ENCODE data around the gene THEM5.

THEM5 gene

DNA sequence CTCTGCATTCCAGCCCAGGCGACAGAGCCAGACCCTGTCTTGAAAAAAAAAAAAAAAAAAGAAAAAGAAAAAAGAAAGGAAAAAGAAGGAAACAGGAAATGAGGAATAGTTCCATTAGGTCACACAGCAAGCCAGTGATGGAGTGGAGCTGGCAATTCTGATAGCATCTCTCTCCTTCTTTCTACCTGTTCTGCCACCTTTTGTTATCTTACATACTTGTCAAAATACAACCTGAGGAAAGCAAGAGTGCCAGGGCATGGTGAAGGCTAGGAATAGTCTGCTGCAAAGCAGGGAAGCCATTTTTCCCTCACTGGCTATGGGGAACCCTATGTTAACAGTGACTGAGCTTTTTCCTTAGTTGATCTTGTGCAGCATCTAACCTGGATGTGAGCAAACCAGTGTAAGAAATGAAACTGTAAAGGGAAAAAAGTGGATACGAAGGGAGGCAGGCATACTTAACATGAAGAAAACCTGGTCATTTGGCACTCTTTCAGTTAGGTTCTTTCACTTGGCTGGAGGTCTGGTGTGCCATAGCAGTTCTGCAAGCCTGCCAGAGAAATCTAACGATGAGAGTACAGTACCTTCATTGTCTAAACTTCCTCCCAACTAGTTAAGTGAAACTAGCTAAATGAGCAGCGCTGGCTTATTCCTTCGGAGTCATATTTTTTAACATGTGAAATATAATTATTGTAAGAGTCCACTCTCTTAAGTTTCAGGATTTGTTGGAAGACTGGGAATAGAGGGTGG lies 17.9 kb upstream of the THEM5 start:
- no peak for TF ChIP-seq GATA3 (IDR thresholded peaks at IDR 0.05; ENCODE audit: low read depth, low read length)
- TF ChIP-seq GATA2 (IDR thresholded peaks at IDR 0.05; ENCODE audit: low read depth, low read length) = no peak

DNA sequence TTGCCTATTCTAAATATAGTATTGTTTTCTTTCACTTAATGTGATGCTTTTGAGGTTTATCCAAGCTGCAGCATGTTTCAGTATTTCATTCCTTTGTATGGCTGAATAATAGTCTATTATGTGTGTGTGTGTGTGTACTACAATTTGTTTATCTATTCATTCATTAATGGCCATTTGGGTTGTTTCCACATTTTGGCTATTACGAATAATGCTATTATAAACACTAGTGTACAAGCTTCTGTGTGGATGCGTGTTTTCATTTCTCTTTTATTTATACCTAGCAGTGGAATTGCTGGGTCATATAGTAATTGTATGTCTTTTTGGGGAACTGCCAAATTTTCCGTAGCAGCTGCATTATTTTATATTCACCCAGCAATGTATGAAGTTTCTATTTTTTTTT lies 15.0 kb upstream of the THEM5 start:
- TF ChIP-seq GATA2 (IDR thresholded peaks at IDR 0.05; ENCODE audit: low read depth, low read length) (no peak), GATA3 (IDR thresholded peaks at IDR 0.05; ENCODE audit: low read depth, low read length) (no peak)

DNA sequence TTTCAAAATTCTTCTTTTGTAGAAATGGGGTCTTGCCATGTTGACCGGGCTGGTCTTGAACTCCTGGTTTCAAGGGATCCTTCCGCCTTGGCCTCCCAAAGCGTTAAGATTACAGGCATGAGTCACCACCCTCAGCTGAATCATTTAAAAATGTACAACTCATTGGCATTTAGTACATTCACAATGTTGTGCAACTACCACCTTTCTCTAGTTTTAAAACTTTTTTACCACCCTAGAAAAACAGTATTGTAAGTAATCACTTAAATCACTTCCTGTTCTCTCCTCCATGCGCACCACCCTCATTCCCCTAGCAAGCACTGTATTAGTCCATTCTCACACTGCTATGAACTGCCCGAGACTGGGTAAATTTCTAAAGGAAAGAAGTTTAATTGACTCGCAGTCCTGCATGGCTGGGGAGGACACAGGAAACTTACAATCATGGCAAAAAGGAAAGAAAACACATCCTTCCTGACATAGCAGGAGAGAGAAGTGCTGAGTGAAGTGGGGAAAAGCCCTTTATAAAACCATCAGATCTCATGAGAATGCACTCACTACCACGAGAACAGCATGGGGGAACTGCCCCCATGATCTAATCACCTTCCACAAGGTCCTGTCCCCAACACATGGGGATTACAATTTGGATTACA lies 14.4 kb upstream of the THEM5 start:
- TF ChIP-seq GATA2 (IDR thresholded peaks at IDR 0.05; ENCODE audit: low read depth, low read length) (no peak), GATA3 (IDR thresholded peaks at IDR 0.05; ENCODE audit: low read depth, low read length) (no peak)

DNA sequence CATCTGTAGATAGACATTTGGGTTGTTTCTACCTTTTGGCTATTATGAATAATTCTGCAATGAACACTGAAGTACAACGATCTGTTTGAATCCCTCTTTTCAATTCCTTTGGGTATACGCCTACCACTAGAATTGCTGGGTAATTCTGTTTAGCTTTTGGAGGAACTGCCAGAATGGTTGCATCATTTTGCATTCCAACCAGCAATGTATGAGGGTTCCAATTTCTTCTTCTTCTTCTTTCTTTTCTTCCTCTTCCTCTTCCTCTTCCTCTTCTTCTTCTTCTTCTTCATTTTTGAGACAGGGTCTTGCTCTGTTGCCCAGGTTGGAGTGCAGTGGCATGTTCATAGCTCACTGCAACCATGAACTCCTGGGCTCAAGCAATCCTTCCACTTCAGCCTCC lies 13.8 kb upstream of the THEM5 start:
- TF ChIP-seq GATA2 (IDR thresholded peaks at IDR 0.05; ENCODE audit: low read depth, low read length) = no peak
- TF ChIP-seq GATA3 (IDR thresholded peaks at IDR 0.05; ENCODE audit: low read depth, low read length) = no peak

DNA sequence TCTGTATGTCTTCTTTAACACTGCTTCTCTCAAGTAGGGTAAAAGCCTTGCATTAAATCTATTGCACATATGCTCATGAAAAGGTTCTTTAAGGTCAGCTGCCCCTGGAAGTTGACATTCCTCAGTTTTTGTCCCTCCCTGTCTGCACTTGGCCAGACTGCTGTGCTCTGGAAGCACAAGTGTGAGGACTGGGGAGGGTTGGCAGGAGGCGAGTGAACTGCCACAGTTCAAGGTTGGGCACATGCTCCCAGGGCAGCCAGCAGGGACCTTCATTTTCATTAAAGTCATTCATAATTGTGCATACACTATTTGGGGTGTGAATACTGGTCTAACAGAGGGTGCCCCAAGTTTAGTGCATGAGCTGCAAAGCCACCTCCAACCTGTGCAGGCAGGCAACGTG lies 10.9 kb upstream of the THEM5 start:
- TF ChIP-seq GATA2 (IDR thresholded peaks at IDR 0.05; ENCODE audit: low read depth, low read length) (no peak), GATA3 (IDR thresholded peaks at IDR 0.05; ENCODE audit: low read depth, low read length) (no peak)

DNA sequence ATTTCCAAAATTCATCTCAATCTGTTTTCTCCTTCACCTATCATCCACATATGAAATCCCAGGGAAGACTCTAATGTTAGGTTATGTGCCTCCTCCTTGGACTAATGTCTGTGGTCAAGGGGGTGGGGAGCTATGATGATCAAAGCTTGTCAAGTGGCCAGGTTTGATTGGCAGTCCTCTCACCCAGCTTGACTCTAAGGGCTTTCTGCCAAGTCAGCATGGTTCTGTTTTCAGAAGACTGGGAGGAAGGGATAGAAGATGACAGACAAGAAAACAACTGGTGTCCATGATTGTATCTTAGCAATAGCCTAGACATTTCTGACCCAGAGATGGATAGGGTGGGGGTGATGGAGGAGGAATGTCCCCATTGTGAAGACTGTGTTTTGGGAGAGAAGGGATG lies 9.1 kb upstream of the THEM5 start:
- no peak for TF ChIP-seq GATA2 (IDR thresholded peaks at IDR 0.05; ENCODE audit: low read depth, low read length)
- no peak for TF ChIP-seq GATA3 (IDR thresholded peaks at IDR 0.05; ENCODE audit: low read depth, low read length)

DNA sequence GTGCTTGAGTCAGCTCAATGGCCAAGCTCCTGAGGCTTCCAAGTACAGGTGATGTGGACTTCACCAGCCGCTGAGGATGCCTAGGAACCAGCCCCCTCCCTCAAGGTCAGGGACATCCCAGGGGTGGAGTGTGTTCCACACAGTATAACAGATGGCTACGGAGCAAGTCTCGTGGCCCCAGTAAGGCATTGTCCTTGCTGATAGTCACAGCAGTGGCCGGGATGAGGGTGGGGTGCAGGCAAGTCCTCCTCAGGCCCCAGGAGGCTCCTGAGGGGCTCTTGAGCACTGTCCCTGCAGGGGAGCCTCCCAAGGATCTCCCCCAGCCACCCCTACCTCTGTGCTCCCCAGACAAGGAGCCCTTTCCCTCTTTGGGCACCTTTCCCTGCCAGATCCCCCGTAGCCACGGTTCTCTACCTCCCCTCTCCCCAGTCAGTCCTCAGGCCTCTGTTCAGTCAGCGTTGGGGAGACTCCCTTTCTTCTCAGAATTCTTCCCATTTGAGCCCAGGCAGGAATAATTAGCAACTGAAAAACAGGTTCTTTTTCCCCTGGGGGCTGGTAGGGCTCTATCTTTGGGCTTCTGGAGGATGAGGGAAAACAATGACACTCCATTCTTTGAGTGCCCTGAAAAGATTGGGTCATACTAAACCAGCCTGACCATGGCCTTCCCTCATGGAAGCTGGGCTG lies 7.1 kb upstream of the THEM5 start:
- TF ChIP-seq GATA2 (IDR thresholded peaks at IDR 0.05; ENCODE audit: low read depth, low read length) (no peak), GATA3 (IDR thresholded peaks at IDR 0.05; ENCODE audit: low read depth, low read length) (no peak)

DNA sequence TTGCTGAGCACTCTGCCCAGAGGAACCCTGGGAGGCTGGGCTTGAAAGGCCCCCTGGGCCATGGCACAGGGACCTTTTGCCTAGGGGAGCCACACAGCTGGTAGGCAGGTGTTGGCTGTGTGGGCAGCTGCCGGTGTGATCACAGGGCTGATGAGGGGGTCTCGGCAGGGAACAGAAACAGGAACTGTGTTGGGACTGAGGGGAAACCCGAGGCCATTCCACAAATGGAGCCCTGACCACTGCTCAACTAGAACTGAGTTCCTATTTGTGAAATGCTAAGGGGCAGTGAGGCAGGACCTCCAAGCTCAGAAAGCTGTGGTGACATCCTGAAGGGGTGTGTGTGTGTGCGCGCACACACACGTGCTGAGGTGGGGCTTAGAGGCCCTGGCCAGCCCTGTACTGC lies 6.4 kb upstream of the THEM5 start:
- no peak for TF ChIP-seq GATA2 (IDR thresholded peaks at IDR 0.05; ENCODE audit: low read depth, low read length)
- no peak for TF ChIP-seq GATA3 (IDR thresholded peaks at IDR 0.05; ENCODE audit: low read depth, low read length)

DNA sequence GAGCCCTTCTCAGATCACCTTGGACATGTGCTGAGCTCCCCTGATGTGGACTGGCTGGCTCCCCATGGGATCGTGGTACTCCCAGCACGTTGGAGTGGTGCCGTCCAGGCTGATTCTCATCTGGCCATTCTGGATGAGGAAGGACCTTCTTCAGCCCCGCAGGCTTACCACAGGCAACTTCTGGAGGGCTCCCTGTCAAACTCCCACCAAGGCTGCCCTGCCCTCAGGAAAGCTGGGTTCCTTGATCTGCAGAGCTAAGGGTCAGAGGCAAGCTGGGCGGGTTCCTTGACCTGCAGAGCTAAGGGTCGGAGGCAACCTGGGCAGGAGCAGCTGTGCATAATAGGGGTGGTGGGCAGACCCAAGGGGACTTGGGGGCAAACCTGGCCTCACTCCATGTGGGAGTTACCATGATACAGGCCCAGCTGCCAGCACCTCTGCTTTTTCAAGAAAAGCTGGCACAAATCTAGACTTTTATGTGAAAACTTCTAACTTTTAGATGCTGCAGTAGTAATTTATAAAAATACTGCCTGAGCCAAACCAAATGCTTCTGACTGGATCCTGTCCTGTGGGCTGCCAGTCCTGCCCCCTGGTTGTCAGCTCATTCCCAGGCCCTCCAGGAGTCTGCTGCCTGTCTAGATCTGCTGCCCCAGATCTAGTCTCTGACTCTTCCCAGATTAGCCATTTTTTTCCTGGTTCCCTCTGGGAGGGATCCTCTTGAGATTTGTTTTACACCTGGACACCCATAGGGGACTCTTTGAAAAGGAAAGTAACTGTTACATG lies 5.6 kb upstream of the THEM5 start:
- TF ChIP-seq GATA2 (IDR thresholded peaks at IDR 0.05; ENCODE audit: low read depth, low read length) = no peak
- TF ChIP-seq GATA3 (IDR thresholded peaks at IDR 0.05; ENCODE audit: low read depth, low read length) = no peak

DNA sequence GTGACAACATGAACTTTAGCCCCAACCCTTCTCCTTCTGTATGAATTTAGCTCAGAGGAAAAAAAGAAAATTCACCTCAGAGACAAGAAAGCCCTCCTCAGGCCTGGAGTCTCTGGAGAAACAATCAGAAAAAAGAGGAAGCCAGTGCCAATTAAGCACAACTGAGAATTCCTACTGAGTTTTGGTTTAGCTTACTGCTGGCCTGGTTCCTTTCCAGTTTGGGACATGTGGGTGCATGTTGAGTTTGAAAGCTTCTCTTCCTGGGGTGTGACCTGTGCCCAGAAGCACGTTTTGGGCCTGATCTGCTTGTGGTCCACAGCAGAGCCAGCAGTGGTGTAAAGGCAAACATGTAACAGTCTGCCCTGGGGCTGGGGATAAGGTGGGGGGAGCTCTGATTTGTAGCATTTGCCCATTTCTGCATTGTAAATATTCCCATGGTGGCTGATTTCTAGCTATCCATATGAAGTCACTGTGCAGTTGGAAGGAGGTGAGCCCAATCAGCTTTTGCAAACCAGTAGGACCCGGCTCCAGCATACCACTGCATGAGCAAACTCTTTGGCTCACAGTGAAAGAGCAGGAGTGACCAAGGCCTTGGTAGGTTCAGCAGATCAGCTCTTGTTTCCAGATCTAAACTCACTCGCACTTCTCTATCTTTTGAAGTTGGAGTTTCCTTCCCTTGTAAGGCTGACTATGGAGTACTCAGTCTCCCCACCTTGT lies 4.7 kb upstream of the THEM5 start:
- no peak for TF ChIP-seq GATA3 (IDR thresholded peaks at IDR 0.05; ENCODE audit: low read depth, low read length)
- TF ChIP-seq GATA2 (IDR thresholded peaks at IDR 0.05; ENCODE audit: low read depth, low read length) = no peak

DNA sequence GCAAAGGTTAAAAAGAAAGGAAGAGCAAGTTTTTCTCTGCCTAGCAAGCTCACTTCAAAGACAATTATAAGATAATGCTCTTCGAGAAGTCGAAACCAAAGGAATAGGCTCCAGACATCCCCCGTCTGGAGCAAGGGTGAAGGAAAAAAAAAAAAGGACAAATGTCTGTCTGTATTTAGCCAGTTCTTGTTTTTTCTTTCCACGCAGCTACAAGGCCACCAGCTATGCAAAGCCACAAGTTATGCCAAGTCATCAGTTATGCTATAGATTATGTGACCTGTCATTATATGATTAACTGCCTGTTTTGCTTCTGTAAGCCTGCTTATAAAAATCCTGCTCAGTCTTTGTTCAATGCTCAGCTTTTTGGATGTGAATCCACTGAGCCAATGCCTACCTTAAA lies 2.4 kb upstream of the THEM5 start:
- no peak for TF ChIP-seq GATA3 (IDR thresholded peaks at IDR 0.05; ENCODE audit: low read depth, low read length)
- TF ChIP-seq GATA2 (IDR thresholded peaks at IDR 0.05; ENCODE audit: low read depth, low read length) = no peak

DNA sequence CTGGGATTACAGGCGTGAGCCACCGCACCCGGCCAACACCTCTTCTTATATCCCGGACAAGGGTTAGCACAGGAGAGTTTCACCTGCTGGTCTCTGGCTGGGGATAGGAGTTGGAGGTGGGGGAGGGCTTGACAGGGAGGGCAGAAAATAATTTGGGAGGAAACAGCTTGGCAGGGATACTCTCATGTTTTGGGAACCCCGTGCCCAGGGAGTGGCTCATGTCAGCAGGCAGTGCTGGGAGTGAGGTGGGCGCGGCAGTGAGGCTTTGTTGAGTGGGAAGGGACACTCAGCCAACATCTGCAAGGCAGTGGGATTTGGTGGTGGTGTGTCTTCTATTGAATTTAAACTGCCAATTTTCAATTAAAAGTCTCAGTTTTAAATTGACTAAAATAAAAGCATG lies 1.1 kb upstream of the THEM5 start:
- TF ChIP-seq GATA2 (IDR thresholded peaks at IDR 0.05; ENCODE audit: low read depth, low read length) (no peak), GATA3 (IDR thresholded peaks at IDR 0.05; ENCODE audit: low read depth, low read length) (no peak)

DNA sequence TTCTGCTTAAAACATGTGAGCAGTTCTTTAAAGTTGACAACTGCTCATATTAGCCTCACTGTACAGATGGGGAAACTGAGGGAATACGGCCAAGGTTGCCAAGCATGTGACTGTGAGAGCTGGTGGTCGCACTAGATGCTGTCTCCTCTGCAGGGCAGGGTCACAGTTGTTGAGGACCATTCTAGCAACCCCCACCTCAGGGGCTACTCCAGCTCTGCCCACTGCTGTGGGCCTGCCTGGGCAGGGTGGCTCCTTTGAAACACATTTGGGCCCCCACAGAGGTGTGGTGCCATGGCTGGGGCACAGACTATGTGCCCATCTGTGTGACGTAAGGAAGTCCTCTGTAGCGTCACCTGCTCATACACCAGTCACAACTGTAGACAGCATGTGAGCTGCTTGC lies 779 bp downstream of the THEM5 start:
- TF ChIP-seq GATA3 (IDR thresholded peaks at IDR 0.05; ENCODE audit: low read depth, low read length) (no peak), GATA2 (IDR thresholded peaks at IDR 0.05; ENCODE audit: low read depth, low read length) (no peak)

DNA sequence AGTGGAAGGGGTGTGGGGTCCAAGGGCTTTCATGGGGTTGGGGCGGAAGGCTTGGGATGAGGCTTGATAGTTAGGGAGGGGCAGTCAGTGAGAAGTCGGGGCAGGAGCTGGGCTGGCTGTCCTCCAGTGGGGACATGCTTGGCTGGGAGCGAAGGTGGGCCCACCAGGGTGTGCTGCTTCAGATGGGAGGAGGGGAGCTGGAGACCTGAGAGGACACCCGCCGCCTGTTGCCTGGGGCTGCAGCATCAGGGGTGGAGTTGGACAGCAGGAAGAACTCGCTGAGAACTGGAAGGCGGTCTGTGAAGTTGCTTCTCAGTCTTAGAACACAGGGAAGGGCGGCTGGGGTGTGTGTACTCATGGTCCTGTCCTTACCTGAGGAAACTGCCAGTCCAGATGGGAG lies 1.6 kb downstream of the THEM5 start:
- TF ChIP-seq GATA3 (IDR thresholded peaks at IDR 0.05; ENCODE audit: low read depth, low read length) (no peak), GATA2 (IDR thresholded peaks at IDR 0.05; ENCODE audit: low read depth, low read length) (no peak)
